Retinal pigment epithelial cell (primary cell): ENCODE results near the gene KRTAP4-11.
"Not testable (repeated sequence)": the region's sequence is repeated elsewhere in the genome, so short reads cannot be mapped to it uniquely, and the experiment has no call there.

Source experiments
- DNase-seq: peaks from one replicate; pipeline ENCODE4 v3.0.0-alpha.2; 2010; ENCODE audit warnings: low read depth
- H3K4me3 ChIP-seq: 2 replicates; pipeline ENCODE4 v1.5.1; 2011; ENCODE audit warnings: mild to moderate bottlenecking, low read length, control low read depth, moderate library complexity
- TF ChIP-seq, protein P1 (sequence below): conservative IDR thresholded peaks from 2 replicates; pipeline ENCODE4 v1.5.1; 2011; ENCODE audit warnings: low read depth, low read length, control low read depth, inconsistent platforms

The KRTAP4-11 gene

DNA sequence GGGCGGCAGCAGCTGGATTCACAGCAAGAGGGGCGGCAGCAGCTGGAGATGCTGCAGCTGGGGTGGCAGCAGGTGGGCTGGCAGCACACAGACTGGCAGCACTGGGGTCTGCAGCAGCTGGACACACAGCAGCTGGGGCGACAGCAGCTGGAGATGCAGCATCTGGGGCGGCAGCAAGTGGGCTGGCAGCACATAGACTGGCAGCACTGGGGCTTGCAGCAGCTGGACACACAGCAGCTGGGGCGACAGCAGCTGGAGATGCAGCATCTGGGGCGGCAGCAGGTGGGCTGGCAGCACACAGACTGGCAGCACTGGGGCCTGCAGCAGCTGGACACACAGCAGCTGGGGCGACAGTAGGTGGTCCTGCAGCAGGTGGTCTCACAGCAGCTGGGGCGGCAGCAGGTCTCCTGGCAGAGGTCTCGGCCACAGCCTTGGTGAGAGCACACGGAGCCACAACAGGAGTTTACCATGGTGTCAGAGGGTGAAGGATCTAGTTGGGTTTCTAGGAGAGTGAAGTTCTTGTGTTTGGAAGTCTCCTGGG is at the start of gene KRTAP4-11:
KRTAP4-11 (minus strand) TSS at position 528 of the 541 bp plus-strand sequence; CDS start at position 470, 58 bp downstream.
- H3K4me3 ChIP-seq, DNase-seq: not testable (repeated sequence)

DNA sequence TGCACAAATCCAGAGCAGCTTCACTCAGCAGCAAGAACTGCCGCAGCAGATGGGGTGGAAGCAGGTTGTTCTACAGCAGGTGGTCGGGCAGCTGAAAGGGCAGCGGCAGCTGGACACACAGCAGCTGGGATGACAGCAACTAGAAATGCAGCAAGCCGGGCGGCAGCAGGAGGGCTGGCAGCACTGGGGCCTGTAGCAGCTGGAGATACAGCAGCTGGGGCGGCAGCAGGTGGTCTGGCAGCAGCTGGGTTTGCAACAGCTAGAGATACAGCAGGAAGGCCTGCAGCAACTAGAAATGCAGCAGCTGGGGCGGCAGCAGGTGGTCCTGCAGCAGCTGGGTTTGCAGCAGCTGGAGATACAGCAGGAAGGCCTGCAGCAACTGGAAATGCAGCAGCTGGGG is 49.4 kb upstream of the KRTAP4-11 start:
- DNase-seq: no peak
- H3K4me3 ChIP-seq: no peak overlapping the region
- TF ChIP-seq, protein P1, sequence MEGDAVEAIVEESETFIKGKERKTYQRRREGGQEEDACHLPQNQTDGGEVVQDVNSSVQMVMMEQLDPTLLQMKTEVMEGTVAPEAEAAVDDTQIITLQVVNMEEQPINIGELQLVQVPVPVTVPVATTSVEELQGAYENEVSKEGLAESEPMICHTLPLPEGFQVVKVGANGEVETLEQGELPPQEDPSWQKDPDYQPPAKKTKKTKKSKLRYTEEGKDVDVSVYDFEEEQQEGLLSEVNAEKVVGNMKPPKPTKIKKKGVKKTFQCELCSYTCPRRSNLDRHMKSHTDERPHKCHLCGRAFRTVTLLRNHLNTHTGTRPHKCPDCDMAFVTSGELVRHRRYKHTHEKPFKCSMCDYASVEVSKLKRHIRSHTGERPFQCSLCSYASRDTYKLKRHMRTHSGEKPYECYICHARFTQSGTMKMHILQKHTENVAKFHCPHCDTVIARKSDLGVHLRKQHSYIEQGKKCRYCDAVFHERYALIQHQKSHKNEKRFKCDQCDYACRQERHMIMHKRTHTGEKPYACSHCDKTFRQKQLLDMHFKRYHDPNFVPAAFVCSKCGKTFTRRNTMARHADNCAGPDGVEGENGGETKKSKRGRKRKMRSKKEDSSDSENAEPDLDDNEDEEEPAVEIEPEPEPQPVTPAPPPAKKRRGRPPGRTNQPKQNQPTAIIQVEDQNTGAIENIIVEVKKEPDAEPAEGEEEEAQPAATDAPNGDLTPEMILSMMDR: no peak

DNA sequence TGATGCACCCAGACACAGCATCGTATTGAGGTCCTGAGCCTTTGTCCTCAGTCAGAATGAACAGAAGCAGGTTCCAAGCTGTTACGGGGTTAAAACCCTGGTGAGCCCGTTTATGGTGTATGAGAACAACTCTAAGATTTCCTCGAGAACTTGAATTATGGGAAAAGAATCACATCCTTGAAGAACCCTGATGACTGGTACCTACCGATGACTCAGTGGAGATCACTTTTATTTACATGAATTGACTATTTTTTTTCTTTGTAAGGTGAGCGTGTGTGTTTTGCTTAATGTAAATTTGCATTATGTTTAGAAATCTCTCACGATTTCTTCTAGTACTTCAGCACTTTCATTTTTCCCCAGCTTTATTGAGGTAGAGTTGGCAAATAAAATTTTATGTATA is 45.7 kb upstream of the KRTAP4-11 start:
- TF ChIP-seq, protein P1: no peak
- H3K4me3 ChIP-seq: no peak overlapping the region
- no peak for DNase-seq

DNA sequence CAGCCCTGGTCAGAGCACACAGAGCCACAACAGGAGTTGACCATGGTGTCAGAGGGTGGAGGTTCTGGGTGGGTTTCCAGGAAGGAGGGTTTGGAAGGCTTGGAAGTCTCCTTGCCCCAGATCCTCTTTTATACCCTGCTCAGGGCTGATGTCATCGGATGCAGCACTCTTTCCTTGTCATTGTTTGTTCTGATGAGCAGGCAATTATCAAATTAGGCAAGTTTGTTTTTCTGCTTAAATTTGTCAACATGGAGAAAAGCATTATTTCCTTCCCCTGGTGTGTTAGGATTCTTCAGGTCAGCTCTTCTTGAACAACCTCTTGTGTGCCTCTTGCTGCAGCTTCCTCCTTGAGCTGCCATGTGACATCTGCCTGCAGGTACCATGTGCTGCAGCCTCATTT is 42.5 kb upstream of the KRTAP4-11 start, which contains the start of gene KRTAP4-4:
KRTAP4-4 (minus strand) TSS at position 101 of the 400 bp plus-strand sequence; CDS start at position 44, 57 bp downstream.
- no peak for DNase-seq
- no peak within 1 kb of the TSS for H3K4me3 ChIP-seq
- TF ChIP-seq, protein P1: no peak

DNA sequence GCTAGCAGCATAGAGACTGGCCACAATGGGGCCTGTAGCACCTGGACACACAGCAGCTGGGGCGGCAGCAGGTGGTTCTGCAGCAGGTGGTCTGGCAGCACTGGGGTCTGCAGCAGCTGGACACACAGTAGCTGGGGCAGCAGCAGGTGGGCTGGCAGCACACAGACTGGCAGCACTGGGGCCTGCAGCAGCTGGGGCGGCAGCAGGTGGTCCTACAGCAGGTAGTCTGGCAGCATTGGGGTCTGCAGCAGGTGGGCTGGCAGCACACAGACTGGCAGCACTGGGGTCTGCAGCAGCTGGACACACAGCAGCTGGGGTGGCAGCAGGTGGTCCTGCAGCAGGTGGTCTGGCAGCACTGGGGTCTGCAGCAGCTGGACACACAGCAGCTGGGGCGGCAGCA is 42.0 kb upstream of the KRTAP4-11 start:
- DNase-seq, H3K4me3 ChIP-seq: not testable (repeated sequence)

DNA sequence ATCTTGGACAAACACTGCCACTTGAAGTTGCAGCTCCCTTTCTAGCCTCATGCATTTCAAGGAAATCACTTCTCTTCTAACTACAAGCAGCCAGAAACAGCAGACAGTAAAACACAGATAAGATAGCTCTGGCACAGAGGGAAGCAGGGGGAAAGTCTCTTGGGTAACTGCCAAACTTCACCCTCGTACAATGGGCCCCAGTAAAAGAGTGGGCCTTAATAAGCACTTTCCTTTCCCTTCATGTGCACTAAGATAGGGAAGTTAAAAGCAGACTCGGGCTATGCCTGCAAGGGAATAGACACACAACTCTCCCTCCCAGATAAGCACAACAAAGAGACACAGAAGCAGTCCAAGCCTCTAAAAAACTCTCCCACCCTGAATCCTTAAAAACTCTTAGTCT is 35.7 kb upstream of the KRTAP4-11 start:
- TF ChIP-seq, protein P1: no peak
- no peak overlapping the region for H3K4me3 ChIP-seq
- no peak for DNase-seq

DNA sequence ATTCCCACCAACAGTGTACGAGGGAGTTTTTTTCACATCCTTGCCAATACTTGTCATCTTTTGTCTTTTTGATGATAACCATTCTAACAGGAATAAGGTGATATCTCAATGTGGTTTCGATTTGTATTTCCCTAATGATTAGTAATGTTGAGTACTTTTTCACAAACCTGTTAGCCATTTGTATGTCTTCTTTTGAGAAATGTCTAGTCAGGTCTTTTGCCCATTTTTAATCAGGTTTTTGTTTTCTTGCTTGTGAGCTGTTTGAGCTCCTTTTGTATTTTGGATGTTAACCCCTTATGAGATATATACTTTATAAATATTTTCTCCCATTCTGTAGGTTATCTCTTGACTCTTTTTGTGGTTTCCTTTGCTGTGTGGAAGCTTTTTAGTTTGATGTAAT is 33.4 kb upstream of the KRTAP4-11 start:
- no peak overlapping the region for H3K4me3 ChIP-seq
- DNase-seq: no peak
- TF ChIP-seq, protein P1: no peak

DNA sequence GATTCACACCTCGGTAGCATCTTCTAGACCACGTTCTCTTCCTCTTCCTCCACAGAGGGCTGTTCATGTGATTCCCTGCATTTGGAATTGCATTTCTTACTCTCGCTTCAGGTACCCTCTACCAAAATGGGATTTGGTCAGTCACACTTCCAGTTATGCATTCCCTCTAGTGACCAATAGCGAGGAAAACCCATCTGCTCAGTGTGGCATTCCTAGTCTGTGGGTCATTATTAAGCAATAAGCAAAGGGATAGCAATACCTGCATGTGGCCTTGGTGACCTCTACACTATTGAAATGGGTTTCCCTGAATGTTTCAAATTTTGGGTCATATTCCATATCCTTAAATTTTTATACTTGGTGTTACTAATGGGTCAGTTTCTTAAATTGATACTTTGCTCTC is 31.9 kb upstream of the KRTAP4-11 start:
- no peak for DNase-seq
- TF ChIP-seq, protein P1: no peak
- H3K4me3 ChIP-seq: no peak overlapping the region
